HG03575 (cell line): ENCODE measurements around the gene LRP1.

Experiments used
- ATAC-seq: cut with Tn5 transposase; IDR thresholded peaks from one replicate; pipeline ENCODE4 v1.9.1; 2021; ENCODE audit not compliant: unreplicated experiment, insufficient number of reproducible peaks, low FRiP score; ENCODE audit errors: extremely low read depth

The LRP1 gene

GRCh38 chr12:57181072-57181471 is 52.8 kb downstream of the LRP1 start:
- no peak for ATAC-seq

- no peak for ATAC-seq
Measured at GRCh38 chr12:57181561-57182155, 53.4 kb downstream of the LRP1 start.

GRCh38 chr12:57182918-57183575 is 54.8 kb downstream of the LRP1 start:
- ATAC-seq: no peak

DNA sequence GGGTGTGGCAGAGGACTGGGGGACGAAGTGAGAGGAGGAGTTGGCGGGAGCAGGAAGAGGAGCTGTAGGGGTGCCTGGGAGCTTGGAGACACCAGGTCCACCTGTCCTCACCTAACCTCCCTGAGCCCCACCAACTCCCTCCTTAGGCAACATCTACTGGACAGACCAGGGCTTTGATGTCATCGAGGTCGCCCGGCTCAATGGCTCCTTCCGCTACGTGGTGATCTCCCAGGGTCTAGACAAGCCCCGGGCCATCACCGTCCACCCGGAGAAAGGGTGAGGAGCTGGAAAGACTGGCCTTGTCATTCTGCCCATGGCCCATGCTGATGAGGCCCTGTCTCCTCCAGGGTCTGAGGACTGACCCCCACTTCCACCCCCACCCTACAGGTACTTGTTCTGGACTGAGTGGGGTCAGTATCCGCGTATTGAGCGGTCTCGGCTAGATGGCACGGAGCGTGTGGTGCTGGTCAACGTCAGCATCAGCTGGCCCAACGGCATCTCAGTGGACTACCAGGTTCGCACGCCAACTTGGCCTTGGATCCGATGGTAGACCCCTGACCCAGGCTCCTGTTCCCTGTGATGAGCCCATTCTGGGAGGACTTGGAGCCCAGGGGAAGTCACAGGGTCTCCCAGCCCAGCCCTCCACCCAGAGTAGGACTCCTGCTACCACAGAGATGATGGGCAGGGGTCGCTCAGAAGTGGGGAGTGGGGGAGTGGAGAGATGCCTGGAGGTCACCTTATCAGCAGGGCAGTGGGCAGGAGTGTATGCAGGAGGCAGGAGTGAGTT is 55.8 kb downstream of the LRP1 start:
- no peak for ATAC-seq

GRCh38 chr12:57185403-57185802 is 57.1 kb downstream of the LRP1 start:
- no peak for ATAC-seq

- no peak for ATAC-seq
Measured at GRCh38 chr12:57185906-57186508, 57.7 kb downstream of the LRP1 start.

DNA sequence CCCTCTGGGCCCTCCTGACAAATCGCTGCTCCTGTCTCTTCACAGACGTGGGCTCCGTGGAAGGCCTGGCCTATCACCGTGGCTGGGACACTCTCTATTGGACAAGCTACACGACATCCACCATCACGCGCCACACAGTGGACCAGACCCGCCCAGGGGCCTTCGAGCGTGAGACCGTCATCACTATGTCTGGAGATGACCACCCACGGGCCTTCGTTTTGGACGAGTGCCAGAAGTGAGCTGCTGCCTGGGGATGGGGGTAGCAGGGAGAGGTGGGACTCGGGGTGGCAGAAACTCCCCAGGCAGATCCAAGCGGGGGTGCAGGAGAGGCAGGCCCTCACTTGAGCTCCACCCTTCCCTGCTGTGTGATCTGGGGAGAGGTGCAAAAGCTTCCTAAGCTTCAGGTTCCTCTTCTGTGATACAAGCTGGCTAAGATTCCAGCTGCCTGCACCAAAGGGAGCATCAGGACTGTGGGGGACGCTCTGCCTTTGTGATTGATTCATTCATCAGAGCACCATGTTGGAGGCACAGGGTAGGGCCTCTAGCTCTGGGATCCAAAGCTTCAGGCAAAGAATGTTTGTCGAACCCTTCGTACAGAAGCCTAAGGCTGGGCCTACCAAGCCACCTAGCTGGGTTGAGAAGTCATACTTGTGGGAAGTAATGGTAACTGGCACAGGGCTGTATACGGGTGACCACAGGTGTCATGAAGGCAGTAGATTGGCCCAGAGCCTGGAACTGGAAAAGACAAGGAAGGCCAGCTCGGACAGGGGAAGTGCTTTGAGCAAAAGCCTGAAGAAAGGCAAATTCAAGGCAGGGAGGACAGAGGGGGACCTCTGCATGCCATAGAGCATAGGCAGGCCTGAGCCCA is 59.2 kb downstream of the LRP1 start:
- ATAC-seq: no peak

DNA sequence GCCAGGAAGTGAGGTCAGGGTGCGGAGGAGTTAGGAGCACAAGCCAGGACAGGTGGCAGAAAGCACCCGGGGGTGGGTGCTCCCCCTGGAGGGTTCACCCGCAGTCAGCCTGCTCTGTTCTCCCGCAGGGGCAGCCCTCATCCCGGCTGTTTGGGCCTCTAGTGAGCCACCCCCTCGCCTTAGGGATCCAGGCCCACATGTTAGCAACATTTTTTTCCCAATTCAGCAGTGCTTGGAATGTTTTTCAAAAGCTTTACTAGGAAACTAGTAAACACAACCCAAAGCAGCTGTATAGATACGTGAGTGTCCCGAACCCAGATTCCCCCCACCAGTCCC is 59.8 kb downstream of the LRP1 start:
- no peak for ATAC-seq

GRCh38 chr12:57190037-57190436 is 61.8 kb downstream of the LRP1 start:
- ATAC-seq: no peak

GRCh38 chr12:57190821-57191220 is 62.5 kb downstream of the LRP1 start:
- no peak for ATAC-seq

DNA sequence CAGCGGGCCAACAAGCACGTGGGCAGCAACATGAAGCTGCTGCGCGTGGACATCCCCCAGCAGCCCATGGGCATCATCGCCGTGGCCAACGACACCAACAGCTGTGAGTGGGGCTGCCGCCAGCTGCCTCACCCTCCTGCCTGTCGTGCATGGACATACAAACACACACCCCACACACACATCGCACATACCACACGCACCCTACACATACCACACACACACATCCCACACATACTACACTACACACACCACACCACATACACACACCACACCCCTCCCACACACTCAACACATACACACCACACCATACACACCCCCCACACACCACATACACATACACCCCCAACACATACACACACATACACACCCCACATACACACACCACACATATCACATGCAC is 63.1 kb downstream of the LRP1 start:
- no peak for ATAC-seq

DNA sequence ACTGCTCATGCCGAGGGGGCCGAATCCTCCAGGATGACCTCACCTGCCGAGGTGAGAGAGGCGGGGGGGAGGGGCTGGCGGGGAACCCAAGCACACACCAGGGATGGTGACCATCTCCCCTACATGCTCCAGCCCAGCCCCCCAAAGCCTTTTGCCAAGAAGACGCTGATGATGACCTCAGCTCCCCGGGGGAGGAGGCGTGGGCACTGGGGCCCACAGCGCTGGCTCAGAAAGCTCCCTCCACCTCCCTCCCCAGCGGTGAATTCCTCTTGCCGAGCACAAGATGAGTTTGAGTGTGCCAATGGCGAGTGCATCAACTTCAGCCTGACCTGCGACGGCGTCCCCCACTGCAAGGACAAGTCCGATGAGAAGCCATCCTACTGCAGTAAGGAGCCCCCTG is 64.6 kb downstream of the LRP1 start:
- ATAC-seq: no peak

DNA sequence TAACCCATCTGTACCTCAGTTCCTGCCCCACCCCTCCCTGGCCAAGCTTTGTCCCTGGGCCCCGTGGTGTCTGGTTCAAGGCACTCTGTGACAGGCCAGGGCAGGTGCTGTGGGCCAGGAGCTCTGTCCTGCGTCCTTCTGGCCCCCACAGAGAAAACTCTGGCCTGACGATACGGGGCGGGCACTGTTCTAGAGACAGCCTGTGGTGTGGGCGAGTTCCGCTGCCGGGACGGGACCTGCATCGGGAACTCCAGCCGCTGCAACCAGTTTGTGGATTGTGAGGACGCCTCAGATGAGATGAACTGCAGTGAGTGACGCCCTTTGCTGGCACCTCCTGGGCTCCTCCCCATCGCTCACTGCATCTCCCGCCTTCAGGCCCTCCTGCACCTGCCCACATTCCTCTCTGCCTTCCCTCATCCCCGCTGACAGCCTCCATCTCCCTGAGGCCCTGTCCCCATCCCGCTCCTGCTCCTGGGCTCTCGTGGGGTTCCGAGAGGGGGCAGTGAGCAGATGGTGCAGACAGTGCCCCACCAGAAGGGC is 65.5 kb downstream of the LRP1 start:
- ATAC-seq: no peak

DNA sequence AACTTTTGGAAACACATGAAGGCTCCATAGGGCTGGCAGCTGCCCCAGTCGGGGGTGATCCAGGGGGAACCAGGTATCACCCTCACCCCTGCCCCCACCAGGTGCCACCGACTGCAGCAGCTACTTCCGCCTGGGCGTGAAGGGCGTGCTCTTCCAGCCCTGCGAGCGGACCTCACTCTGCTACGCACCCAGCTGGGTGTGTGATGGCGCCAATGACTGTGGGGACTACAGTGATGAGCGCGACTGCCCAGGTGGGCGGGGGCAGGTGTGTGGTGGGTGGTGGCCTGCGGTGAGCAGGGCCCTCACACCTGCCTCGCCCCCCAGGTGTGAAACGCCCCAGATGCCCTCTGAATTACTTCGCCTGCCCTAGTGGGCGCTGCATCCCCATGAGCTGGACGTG is 66.0 kb downstream of the LRP1 start:
- no peak for ATAC-seq

DNA sequence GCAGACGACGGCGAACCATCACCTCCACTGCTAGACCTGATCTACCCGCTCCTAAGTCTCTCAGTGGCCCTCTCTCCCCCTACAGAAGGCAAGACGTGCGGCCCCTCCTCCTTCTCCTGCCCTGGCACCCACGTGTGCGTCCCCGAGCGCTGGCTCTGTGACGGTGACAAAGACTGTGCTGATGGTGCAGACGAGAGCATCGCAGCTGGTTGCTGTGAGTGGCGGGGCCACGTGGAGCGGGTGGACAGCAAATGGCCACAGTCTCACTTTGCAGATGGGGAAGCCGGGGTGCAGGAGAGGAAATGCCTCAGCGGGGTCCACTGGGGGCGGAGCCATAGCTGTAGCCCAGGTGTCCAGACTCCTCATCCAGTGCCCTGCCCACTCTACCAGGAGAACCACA is 66.9 kb downstream of the LRP1 start:
- ATAC-seq: no peak

- ATAC-seq: no peak
Measured at GRCh38 chr12:57195611-57196371, 67.5 kb downstream of the LRP1 start.

DNA sequence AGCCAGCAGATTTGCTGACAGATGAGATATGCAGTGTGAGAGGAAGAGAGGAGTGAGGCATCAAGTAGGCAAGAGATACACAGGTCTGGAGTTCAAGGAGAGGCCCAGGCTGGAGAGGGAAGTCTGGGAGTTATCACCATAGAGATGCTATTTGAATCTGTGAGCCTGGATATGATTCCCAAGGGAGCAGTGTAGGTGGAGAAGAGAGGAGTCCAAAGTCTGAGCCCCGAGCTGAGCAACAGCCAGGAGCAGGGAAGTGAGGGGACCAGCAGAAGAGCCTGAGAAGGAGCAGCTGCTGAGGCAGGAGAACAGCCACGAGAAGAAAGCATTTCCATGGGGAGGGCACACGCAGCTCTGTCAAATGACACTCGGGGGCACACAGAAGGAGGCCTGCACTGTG is 68.2 kb downstream of the LRP1 start:
- no peak for ATAC-seq

- no peak for ATAC-seq
Measured at GRCh38 chr12:57196956-57197355, 68.7 kb downstream of the LRP1 start.
